ENCODE results near the gene PLEKHA8. TPM values are rescaled to one million over a fixed set of nuclear protein-coding genes. Genes with fewer than 3 reads are reported as not detected.

The PLEKHA8 gene
- total and polyA plus RNA-seq, 2 of the 8 experiments (the other 6 are each of a cell fraction or from before 2014, with no cell fraction given) = 10.7 to 44.0 TPM

GRCh38 chr7:30022991-30023390 is 5.2 kb upstream of the PLEKHA8 start (continued):
- TF ChIP-seq CHD7 (IDR thresholded peaks at IDR 0.05; ENCODE audit: insufficient replicate concordance, low read length) (no peak), JUND (IDR thresholded peaks at IDR 0.05; ENCODE audit: low read length) (no peak), SIN3A (conservative IDR thresholded peaks at IDR 0.05 in 1 of 2, IDR thresholded peaks at IDR 0.05 in 1 of 2; ENCODE audit: low read depth in 1 of 2, low read length in 2 of 2) (no peak), MAX (IDR thresholded peaks at IDR 0.05) (no peak), GTF2F1 (IDR thresholded peaks at IDR 0.05; ENCODE audit: borderline replicate concordance, low read depth, low read length) (no peak), RBBP5 (IDR thresholded peaks at IDR 0.05; ENCODE audit: borderline replicate concordance, low read depth, low read length) (no peak)
